Thyroid gland (tissue), 4 donors: ENCODE results near the gene SYNC.

Source experiments
- CTCF ChIP-seq, 6 experiments: fragments of 200-600 bp in 3 of 6; fragments of 450-650 bp in 3 of 6; sonication (generic) in 3 of 6; IDR thresholded peaks; one replicate each; pipeline ENCODE4 v1.5.1; 2016 to 2019; ENCODE audit warnings: antibody characterized with exemption in 6 of 6, mild to moderate bottlenecking in 2 of 6, inconsistent platforms in 1 of 6, moderate library complexity in 1 of 6
- POLR2A ChIP-seq, 2 donors: fragments of 450-650 bp; IDR thresholded peaks; one replicate each; pipeline ENCODE4 v1.6.1; 2017; ENCODE audit warnings: antibody characterized with exemption in 2 of 2, mild to moderate bottlenecking in 2 of 2, moderate library complexity in 1 of 2

GRCh38 chr1:32695098-32695904 is 7.3 kb downstream of the SYNC start:
- TF ChIP-seq CTCF (IDR thresholded peaks at IDR 0.05) (no peak), POLR2A (IDR thresholded peaks at IDR 0.05) (no peak)
